Femur (tissue), 1 donor: ENCODE results near the gene ALDH1A1.
"Not testable (repeated sequence)": the region's sequence is repeated elsewhere in the genome, so short reads cannot be mapped to it uniquely, and the experiment has no call there.

ENCODE experiments used
- DNase-seq: peaks from one replicate; pipeline ENCODE4 v3.0.0-alpha.2; 2017

Gene ALDH1A1

GRCh38 chr9:72888943-72889342, 63.9 kb downstream of the ALDH1A1 start:
- no peak for DNase-seq

- no peak for DNase-seq
These were observed 64.8 kb downstream of the ALDH1A1 start for GRCh38 chr9:72888067-72888466.

GRCh38 chr9:72886386-72886785, 66.5 kb downstream of the ALDH1A1 start:
- DNase-seq: no peak

- no peak for DNase-seq
These were observed 68.3 kb downstream of the ALDH1A1 start for GRCh38 chr9:72884508-72884907.

DNA sequence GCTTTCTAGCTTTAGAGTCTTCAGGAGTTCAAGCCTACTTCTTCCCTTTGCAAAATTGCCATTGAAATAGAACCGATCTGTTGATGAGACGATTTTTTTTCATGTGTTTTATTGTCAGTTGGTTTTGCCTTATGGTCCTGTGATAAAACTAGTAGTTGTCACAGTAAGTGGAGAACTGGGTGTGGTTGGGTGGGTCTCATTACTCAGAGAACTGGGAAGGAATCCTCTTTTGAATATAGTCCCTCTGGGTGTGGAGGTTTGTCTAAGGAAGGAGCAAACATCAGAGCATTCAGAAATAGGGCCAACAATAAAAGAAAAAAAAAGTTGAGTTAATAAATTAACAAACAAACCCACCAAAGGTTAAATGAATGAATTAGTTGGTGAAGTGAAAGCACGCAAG, 69.0 kb downstream of the ALDH1A1 start:
- no peak for DNase-seq

- peak; percentile 49 for DNase-seq
These were observed 70.6 kb downstream of the ALDH1A1 start for GRCh38 chr9:72882117-72882775.

DNA sequence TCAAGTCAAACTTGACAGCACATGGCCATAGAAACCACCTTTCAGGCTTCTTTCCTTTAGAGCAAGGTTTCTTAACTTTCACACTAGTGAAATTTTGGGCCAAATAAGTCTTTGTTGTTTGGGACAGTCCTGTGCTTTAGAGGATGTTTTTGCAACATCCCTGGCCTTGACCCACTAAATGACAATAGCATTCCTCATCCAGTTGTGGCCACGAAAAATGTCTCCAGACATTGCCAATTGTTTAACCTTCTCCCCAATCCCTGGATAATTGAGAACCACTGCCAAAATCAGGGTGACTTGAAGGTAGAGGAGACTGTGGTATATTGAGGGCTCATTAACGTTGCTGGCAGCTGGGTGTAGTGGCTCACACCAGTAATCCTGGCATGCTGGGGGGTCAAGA, 72.0 kb downstream of the ALDH1A1 start:
- DNase-seq: no peak

- DNase-seq: no peak
These were observed 77.6 kb downstream of the ALDH1A1 start for GRCh38 chr9:72875221-72875620.

DNA sequence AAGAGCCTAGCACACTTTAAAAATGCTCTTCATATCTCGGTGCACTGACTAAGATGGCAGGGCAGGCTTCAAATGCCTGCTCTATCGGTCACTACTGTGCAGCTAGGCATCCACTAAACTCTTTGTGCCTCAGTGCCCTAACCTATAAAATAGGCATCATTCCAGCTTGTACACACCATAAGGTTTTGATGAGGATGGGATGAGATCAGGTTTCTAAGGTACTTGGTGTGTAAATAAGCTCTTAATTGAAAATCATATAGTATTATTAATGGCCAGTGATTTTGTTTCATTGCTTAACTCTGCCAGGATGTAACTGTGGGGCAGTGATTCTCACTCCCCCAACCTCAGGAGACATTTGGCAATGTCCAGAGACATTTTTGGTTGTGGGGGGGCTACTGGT, 78.5 kb downstream of the ALDH1A1 start:
- DNase-seq: no peak

GRCh38 chr9:72873456-72873855, 79.4 kb downstream of the ALDH1A1 start:
- no peak for DNase-seq

- no peak for DNase-seq
These were observed 80.1 kb downstream of the ALDH1A1 start for GRCh38 chr9:72872718-72873117.

DNA sequence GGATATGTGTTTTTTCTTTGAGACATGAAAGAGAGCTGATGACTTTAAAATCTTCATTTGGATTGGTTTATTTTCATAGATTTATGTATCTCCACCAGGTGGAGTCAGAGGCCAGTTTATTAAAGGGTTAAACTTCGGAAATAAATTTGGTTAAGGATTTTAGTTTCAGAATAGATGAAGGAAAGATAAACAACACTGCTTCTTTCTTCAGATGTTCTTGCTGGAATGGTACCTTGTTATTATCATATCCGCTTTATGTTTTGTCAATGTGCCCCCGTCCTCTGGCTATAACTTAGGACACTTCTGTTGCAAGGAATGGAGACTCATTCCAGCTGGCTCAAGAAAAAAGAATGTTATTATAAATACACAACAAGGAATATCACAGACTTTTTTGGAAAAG, 81.2 kb downstream of the ALDH1A1 start:
- no peak for DNase-seq

DNA sequence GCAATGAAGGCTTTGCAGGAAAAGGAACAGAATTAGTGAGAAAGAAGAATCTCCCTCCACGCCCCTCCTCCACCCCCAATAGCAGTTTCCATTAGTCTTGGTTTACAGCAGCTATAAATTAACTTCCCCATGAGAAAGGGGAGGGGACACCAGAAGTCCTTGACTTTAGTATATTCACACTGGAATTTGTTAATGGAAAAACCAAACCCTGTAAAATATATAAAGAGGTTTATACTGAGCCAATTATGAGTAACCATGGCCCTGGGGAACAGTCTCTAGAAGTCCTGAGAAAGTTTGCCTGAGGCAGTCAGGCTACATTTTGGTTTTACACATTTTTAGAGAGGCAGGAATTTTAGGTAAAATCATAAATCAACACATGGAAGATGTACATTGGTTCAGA, 88.5 kb downstream of the ALDH1A1 start:
- DNase-seq: no peak

GRCh38 chr9:72863456-72864094, 89.3 kb downstream of the ALDH1A1 start:
- no peak for DNase-seq

- DNase-seq: not testable (repeated sequence)
These were observed 90.1 kb downstream of the ALDH1A1 start for GRCh38 chr9:72862788-72863187.

DNA sequence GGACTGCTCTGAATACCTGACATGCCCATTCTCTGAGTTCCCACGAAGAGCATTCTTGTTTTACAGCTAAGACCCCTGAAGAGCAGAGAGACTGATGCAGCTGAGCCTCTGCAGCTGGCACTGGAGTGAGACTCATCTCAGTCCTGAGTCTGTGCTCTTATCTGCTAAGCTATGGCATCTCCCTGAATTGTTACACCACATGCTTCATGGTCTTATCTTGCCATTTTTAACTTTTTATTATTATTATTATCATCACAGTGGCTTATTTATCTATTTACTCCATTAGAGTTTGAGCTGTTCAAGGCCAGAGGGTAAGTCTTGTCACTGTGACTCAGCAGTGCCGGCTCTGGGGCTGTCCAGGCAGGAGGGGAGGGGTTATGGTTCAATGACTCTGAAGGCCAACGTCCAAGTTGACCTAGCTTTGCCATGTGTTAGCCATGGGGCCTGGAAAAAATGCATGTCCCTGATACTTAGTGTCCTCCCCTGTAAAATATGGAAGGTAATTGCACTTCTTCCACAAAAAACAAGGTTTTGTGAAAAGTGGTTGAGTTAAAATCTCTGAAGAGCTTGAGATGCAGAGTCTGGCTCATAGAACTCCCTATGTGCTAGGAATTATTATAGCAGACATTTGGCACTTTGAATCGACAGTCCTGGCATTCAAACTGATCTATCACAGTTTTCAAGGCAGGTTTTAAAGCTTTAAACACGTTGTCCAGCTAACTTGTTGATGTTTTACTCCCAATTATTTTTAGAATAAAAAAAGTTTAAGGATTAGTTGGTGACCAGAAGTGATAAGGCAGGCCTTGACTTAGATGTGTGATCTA, 94.6 kb downstream of the ALDH1A1 start:
- DNase-seq: no peak

GRCh38 chr9:72857624-72857996, 95.2 kb downstream of the ALDH1A1 start:
- no peak for DNase-seq

DNA sequence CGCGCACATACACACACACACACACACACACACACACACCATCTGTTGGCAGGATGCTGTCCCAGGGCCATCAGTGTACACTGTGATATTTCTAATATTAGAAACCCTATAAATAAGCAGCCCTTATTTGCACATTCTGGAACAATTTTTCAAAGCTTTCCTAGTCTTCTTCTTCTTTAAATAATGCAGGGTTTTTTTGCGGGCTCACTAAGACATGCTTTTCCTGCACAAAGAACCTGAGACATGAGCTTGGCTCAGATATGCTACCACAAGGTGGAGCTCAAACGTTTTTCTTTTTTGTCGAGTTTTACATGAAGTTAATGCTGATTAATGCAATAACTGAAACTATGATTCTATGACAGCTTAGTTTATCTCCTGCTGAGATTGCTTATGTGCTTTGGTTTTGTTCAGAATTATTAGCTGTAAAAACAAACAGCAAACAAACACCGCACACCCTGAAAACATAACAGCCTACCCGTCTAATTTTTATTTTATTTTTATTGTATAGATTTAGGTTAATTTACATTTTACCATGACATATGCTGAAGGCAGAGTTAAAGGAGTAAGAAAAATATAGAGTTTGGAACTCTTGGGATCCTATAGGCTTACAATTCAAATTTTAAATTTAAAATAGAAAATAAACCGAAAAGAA, 95.8 kb downstream of the ALDH1A1 start:
- peak; percentile 49 for DNase-seq

GRCh38 chr9:72855890-72856523, 96.8 kb downstream of the ALDH1A1 start:
- DNase-seq: no peak

- DNase-seq: no peak
These were observed 97.5 kb downstream of the ALDH1A1 start for GRCh38 chr9:72855321-72855720.
